Fibroblast of gingiva (primary cell): ENCODE results near the gene TCIRG1.
"Not testable (repeated sequence)": the region's sequence is repeated elsewhere in the genome, so short reads cannot be mapped to it uniquely, and the experiment has no call there.

ENCODE experiments used
- DNase-seq: peaks from one replicate; pipeline ENCODE4 v3.0.0-alpha.2; 2011; ENCODE audit warnings: low read depth

Gene TCIRG1

DNA sequence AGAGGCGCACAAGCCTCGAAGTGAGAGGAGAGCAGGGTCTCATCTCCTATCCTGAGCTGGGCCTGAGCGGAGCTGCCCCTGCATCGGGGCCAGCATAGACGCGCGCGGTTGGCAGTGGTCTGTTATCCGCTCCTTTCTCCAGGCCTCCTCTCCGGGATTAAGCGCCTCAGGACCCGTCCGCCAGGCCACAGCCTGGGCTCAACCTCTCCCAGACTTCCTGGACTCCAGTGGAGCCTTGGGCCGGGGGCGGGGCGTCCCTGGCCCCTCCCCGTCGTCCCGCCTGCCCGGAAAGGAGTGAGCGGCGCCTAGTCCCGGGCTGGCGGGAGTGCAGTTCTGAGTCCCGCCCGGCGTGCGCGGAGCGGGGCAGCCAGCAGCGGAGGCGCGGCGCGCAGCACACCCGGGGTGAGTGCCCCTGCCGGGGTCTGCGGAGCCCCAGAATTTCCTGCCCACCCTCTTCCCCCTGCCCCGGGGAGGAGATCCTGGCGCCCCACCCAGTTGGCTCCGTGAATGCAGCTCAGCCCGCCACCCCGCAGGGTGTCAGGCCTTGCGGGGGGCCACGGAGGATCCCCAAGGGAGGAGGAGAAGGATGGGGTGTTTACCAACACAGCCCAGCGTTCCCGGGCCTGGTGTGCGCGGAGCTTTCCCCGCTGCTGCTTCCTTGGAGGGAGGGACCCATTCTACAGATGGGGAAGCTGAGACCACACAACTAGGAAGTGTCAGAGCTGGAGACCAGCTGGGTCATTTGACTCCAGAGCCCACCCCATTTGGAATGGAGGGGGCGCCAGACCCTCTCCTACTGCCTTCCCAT is at the start of gene TCIRG1:
Gene TCIRG1, plus strand, starts transcription at position 308 of the 808 bp plus-strand sequence. CDS start 2,247 bp downstream, outside the sequence.
- peak; percentile 83 for DNase-seq

DNA sequence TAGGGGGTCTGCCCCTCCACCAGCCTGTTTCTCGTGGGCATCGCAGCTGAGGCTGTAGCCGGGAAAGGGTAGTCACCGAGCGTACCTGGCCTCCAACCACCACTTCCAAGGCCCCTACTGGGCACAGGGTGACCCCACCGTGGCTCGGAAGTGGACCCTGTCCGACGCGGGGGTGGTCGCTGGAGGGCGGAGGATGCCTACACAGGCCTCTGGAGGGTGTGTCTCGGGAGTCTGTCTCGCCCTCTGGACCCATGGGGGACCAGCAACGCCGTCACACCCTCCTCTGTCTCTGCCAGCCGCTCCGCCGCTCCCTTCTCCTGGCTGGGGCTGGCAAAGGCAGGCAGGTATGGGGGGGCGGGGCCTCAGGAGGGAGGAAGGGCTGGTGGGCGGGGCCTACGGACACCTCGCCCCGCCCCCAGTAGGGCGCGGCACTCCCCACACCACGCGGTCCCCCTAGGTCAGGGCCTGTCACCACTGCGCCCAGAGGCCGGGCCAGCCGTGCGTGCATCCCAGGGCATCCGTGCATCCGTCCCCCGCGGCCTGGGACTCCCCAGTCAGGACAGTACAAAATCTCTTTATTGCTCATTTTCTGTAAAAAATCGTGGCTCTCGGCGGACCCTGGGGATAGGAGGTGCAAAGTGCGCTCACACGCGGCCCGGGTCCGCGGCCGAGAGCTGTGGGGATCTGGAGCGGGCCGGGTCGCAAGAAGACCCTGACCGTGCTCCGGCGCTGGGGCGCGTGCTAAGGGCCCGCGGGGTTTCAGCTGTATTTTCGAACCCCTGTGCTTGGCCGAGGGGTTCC is 48.1 kb upstream of the TCIRG1 start:
- DNase-seq = not testable (repeated sequence)

- DNase-seq = not testable (repeated sequence)
These were observed 47.3 kb upstream of the TCIRG1 start for GRCh38 chr11:67991347-67992121.

- not testable (repeated sequence) for DNase-seq
These were observed 45.0 kb upstream of the TCIRG1 start for GRCh38 chr11:67993821-67994220.

DNA sequence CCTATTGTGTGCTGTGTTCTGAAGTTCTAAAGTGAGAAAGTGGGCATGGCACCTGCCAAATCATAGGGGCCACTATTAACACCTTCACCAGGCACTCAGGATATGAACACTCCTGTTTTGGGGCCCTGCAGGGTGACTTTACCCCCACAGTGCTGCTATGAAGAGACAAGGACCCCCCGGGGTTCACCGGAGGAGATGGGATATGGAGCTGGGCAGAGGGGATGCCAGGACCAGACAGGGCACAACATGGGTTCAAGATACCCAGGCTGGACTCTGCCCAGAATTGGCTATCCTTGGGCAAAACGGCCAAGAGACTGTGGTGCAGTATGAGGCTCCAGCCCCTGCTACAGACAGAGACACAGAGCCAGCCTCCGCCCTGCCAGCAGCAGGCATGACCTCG is 44.4 kb upstream of the TCIRG1 start:
- not testable (repeated sequence) for DNase-seq

- DNase-seq = not testable (repeated sequence)
These were observed 43.7 kb upstream of the TCIRG1 start for GRCh38 chr11:67995129-67995528.

DNA sequence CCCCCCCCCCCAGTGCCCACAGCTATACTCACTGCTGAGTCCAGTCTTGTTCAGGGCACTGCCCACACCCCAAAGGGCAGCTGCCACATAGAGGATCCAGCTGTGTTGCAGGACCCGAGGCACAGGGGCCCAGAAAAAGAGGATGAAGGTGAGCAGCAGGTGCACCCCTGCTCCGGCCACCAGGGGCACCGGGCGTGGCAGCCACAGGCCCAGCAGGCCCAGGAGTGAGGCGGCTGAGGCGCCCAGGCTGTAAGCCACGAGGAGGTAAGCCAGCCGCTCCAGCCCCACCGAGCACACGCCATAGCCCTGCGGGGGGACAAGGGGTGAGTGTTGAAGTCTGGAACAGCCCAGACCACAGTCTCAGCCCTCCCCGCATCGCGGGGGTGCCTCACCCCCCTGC is 43.2 kb upstream of the TCIRG1 start:
- not testable (repeated sequence) for DNase-seq

- no peak for DNase-seq
These were observed 42.8 kb upstream of the TCIRG1 start for GRCh38 chr11:67996051-67996450.

- peak; percentile 44 for DNase-seq
These were observed 42.0 kb upstream of the TCIRG1 start for GRCh38 chr11:67996622-67997474.

DNA sequence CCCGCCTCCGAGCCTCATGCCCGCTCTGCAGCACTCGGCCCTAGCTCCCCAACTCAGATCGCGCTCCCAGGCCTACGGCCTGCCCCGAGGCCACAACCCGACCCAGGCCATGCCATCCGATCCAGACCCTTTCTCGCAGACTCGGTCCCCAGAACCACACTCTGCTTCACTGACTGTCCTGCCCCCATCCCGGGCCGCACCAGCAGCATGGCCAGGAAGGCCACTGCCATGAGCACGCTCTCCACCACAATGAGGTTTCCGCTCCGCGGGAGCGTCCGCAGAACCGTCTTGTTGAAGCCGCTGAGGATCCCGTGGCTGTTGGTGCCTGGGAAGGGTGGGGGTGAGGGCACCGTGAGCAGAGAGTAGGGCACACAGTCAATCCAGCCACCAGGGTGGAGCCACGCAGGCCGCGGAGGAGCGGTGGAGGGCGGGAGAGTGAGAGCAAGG is 41.3 kb upstream of the TCIRG1 start:
- DNase-seq = no peak

- DNase-seq = no peak
These were observed 40.4 kb upstream of the TCIRG1 start for GRCh38 chr11:67998150-67999045.

- no peak for DNase-seq
These were observed 39.6 kb upstream of the TCIRG1 start for GRCh38 chr11:67999201-67999629.

GRCh38 chr11:67999704-68000103 is 39.1 kb upstream of the TCIRG1 start:
- DNase-seq = no peak

DNA sequence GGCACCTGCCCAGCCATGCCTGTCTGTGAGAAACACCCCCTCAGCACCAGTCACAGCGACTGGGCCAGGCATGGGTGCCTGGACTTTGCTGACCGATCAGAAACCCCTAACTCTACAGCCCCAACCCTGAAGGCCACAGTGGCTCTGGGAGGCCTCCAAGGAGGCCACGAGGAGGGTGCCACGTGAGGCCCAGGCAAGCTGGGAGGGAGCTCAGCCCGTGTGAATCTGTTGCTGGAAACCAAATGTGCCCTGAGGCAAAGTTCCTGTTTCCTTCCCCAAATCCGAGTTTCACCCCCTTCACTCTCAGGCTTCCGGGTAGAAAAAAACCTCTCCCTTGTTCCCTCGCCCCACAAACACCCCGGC is 36.3 kb upstream of the TCIRG1 start:
- DNase-seq = no peak

DNA sequence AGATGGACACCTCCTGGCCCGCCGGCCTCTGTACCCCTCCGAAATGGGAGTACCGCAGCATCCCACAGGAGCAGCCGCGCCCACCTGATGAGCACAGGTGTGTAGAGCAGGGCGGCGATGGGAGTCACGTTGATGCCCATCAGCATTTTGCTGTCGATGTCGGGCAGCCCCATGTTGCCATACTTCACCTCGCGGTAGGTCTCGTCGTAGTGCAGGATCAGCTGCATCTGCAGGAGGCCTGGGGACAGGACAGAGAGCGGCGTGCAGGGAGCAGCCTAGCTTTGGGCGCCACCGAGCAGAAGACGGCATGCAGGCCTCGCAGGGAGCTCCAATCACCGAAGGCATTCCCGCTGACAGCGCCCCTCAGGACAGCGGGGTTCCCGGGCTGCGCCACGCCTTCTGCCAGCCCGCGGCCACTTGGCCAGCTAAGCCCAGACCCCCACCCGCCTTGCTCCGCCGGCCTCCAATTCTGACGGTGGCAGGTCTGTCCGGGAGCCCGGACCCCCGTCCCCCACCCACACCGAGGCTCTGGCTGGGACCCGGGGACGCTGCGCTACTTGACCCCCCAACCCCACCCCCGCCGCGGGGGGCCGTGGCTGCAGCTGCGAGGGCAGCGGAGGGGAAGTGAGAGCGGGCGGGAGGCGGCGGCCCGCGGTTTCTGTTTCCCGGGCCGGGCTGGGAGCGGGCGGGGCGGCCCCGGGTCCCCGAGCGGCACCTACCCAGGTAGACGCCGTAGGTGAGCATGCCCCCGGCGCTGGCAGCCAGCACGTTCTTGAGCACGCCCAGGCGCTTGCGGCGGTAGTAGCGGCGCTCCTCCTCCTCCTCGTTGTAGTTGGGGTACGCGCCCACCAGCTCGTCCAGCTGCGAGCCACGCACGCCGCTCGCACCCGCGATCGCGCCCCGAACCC is 35.6 kb upstream of the TCIRG1 start:
- DNase-seq = no peak

DNA sequence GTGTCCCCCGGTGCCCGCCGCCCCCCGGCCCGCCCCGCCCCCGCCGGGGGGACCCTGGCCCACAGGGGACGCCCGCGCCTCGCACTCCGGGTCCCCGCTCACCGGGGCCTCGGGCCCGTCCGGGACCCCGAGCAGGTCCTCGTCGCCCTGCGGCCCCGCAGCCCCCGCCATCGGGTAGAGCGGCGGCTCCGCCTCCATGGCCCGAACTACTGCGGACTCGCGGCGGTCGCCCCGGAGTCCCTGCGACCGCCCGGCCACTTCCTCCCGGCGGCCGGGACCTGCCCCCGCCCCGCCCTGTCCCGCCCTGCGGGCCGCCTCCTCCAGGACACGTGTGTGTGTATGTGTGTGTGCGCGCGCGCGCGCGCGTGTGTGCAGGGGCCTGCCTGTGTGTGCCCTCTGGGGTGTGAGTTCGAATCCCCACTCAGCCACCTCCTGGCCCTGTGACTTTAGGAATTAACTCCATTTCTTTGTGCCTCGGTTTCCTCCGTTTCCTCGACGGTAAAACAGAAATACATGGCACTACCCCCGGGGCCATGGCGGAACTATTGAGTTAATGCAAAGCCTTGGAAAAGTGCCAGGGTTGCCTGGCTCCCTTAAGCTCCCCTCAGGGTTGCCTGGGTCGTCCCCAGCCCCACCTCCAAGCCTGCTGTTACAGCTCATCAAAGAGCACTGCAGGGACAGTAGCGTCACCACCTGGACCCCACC is 34.8 kb upstream of the TCIRG1 start, which contains the start of gene UNC93B1:
Gene UNC93B1, minus strand, starts transcription at position 252 of the 705 bp plus-strand sequence. Its CDS starts 54 bp downstream, at position 198.
- peak; percentile 92 for DNase-seq

DNA sequence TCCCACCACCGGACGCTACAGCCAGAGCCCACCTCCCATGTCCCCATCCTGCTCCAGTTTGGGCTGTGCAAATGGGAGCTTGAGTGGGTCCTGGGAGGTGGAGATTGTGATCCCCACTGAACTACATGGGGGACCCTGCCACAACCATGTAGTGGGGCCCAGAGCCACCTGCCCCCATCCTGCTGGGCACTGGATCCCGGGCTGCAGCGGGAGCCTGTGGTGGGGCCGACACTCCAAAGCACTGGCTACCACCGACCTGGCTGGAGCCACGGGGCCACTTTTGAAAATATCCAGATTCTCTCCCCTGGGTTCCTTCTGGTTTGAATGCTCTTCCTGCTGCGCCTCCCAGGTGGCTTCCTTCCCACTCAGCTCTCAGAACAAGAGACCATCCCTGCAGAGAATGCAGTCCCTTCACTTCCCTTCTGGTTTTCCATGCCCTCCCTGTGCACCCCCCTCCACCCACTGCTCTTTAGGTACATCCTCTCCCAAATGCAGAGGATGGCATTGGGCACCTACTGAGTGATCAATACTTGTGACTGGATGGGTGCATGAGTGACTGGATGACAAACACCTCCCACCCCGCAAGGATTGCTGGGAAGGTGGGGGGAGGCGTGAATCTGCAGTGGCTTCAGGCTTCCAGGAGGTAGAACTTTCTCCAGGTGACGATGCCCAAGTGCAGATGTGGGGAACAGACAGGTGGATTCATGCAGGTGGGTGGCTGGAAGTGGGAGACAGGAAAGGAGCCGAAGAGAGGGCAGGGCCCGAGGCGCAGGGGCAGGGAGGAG is 34.1 kb upstream of the TCIRG1 start:
- DNase-seq = no peak
